ENCODE data around the gene ASPN. TPM values are rescaled to one million over a fixed set of nuclear protein-coding genes. Genes with fewer than 3 reads are reported as not detected.

Gene ASPN
- total RNA-seq, 6 experiments from 2014 or later, result 3.8 to 13.3 (median 10.4) TPM

GRCh38 chr9:92439921-92440750 is 42.2 kb downstream of the ASPN start:
- no peak for DNase-seq
- H3K4me1 ChIP-seq, result no peaks in the 10 kb centered on the region
- 78% methylated on average over 5 of the region's 5 CpGs for WGBS (ENCODE audit: insufficient coverage, low coverage, low lambda C conversion rate, missing lambda C conversion rate)
- H3K9me3 ChIP-seq, result no peaks in the 10 kb centered on the region
- intact Hi-C loops (cut with DNase I), result loop anchor here in 1 of 2 donors (10.0 kb wide), 1 partner anchor 295 kb away; no protein-coding TSS in a partner anchor
- no peak overlapping the region for H3K4me3 ChIP-seq
- H3K36me3 ChIP-seq, result no peaks in the 10 kb centered on the region
- no peaks in the 10 kb centered on the region for H3K27me3 ChIP-seq
- no peak overlapping the region for H3K27ac ChIP-seq
- no peak for ATAC-seq
- TF ChIP-seq, protein P1, sequence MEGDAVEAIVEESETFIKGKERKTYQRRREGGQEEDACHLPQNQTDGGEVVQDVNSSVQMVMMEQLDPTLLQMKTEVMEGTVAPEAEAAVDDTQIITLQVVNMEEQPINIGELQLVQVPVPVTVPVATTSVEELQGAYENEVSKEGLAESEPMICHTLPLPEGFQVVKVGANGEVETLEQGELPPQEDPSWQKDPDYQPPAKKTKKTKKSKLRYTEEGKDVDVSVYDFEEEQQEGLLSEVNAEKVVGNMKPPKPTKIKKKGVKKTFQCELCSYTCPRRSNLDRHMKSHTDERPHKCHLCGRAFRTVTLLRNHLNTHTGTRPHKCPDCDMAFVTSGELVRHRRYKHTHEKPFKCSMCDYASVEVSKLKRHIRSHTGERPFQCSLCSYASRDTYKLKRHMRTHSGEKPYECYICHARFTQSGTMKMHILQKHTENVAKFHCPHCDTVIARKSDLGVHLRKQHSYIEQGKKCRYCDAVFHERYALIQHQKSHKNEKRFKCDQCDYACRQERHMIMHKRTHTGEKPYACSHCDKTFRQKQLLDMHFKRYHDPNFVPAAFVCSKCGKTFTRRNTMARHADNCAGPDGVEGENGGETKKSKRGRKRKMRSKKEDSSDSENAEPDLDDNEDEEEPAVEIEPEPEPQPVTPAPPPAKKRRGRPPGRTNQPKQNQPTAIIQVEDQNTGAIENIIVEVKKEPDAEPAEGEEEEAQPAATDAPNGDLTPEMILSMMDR (IDR thresholded peaks at IDR 0.05), result no peak
- TF ChIP-seq POLR2A (IDR thresholded peaks at IDR 0.05), result no peak

- H3K27me3 ChIP-seq, result no peaks in the 10 kb centered on the region
- DNase-seq (no peak), ATAC-seq (peak in 2 of 4 donors; percentile 33 to 52)
- H3K36me3 ChIP-seq, result no peaks in the 10 kb centered on the region
- no peaks in the 10 kb centered on the region for H3K4me1 ChIP-seq
- no peak overlapping the region for H3K27ac ChIP-seq
- H3K4me3 ChIP-seq, result no peak overlapping the region
- intact Hi-C loops (cut with DNase I), result no loop called here
- WGBS (ENCODE audit: insufficient coverage, low coverage, low lambda C conversion rate, missing lambda C conversion rate), result 47% methylated on average over 4 of the region's 5 CpGs
- TF ChIP-seq POLR2A (IDR thresholded peaks at IDR 0.05), result no peak
- TF ChIP-seq, protein P1 (IDR thresholded peaks at IDR 0.05), result peak; percentile 36 to 55 (median 48)
- no peaks in the 10 kb centered on the region for H3K9me3 ChIP-seq
Observed at GRCh38 chr9:92438900-92439526, 43.3 kb downstream of the ASPN start.

DNA sequence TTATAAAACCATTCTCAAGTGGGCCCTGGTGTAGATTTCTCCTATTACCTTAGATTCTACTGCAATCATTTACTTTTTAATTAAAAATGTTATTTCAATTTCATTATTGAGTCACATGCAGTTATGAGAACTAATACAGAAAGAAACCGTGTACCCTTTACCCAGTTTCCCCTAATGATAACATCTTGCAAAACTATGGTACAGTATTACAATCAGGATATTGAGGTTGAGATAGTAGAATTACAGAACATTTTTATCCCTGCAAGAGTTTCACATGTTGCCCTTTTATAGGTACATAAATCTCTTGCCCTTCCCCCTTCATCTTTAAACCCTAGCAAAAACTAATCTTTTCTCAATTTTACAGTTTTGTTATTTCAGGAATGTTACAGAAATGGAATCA is 47.0 kb downstream of the ASPN start:
- Histone ChIP-seq H3K36me3 (no peaks in the 10 kb centered on the region), H3K27ac (no peak overlapping the region), H3K9me3 (no peaks in the 10 kb centered on the region), H3K4me3 (no peak overlapping the region), H3K27me3 (no peaks in the 10 kb centered on the region), H3K4me1 (no peaks in the 10 kb centered on the region)
- DNase-seq, result no peak
- TF ChIP-seq, protein P1 (IDR thresholded peaks at IDR 0.05), result no peak
- no peak for TF ChIP-seq POLR2A (IDR thresholded peaks at IDR 0.05)
- intact Hi-C loops (cut with DNase I), result no loop called here
- ATAC-seq, result no peak
- 83% methylated on average over 1 of the region's 1 CpG for WGBS (ENCODE audit: insufficient coverage, low coverage, low lambda C conversion rate, missing lambda C conversion rate)

DNA sequence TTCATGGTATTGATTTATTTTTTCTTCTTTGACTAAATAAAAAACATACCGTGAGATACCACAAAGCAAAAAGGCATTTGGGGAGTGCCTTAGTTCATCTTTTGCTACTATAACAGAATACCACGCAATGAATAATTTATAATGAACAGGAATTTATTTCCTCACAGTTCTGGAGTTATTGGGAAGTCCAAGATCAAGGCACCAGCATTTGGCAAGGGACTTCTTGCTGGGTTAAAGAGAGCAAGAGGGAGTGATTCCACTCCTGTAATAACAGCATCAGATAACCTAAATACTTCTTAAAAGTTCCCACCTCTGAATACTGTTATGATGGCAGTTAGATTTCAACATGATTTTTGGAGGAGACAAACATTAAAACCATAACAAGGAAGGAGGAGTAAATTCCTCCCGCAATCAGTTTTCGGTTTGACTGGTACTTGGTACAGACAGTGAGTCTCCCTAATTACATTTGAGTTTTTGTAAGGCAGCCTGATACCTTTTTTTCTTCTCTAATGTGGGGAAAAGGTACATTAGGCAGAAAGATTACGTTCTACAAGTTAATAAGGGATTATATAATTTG is 49.2 kb downstream of the ASPN start:
- H3K9me3 ChIP-seq, result no peaks in the 10 kb centered on the region
- no peak overlapping the region for H3K27ac ChIP-seq
- no peak for ATAC-seq
- TF ChIP-seq, protein P1 (IDR thresholded peaks at IDR 0.05), result no peak
- TF ChIP-seq POLR2A (IDR thresholded peaks at IDR 0.05), result no peak
- H3K27me3 ChIP-seq, result no peaks in the 10 kb centered on the region
- intact Hi-C loops (cut with DNase I), result no loop called here
- H3K36me3 ChIP-seq, result no peaks in the 10 kb centered on the region
- H3K4me1 ChIP-seq, result no peaks in the 10 kb centered on the region
- 90% methylated on average over 5 of the region's 5 CpGs for WGBS (ENCODE audit: insufficient coverage, low coverage, low lambda C conversion rate, missing lambda C conversion rate)
- DNase-seq, result no peak
- H3K4me3 ChIP-seq, result no peak overlapping the region
